NOMO-1 (cell line): Measurements from ENCODE around the gene SLC25A45.

Experiments
- DNase-seq, 2 experiments: peaks; one replicate each; lab custom pipeline; 2025; ENCODE audit not compliant: unreplicated experiment in 2 of 2; lab: John Stamatoyannopoulos, UW

SLC25A45 gene

GRCh38 chr11:65382033-65382803 lies at the start of gene SLC25A45:
SLC25A45 (minus strand) TSS chr11:65382646; CDS start chr11:65381951, 695 bp downstream.
- DNase-seq = peak; percentile 87 to 90

- peak in 1 of 2 experiments; percentile 45 for DNase-seq
Measured at GRCh38 chr11:65431451-65432099, 49.1 kb upstream of the SLC25A45 start.

- DNase-seq = peak in 1 of 2 experiments; percentile 42
Measured at GRCh38 chr11:65430406-65431217, 48.2 kb upstream of the SLC25A45 start.

GRCh38 chr11:65429724-65430405 lies 47.4 kb upstream of the SLC25A45 start:
- peak; percentile 39 to 76 for DNase-seq

GRCh38 chr11:65429068-65429681 lies 46.7 kb upstream of the SLC25A45 start:
- peak in 1 of 2 experiments; percentile 20 for DNase-seq

- DNase-seq = no peak
Measured at GRCh38 chr11:65428578-65429067, 46.2 kb upstream of the SLC25A45 start.

GRCh38 chr11:65427691-65428577 lies 45.5 kb upstream of the SLC25A45 start:
- no peak for DNase-seq

GRCh38 chr11:65426839-65427690 lies 44.6 kb upstream of the SLC25A45 start:
- DNase-seq = no peak

- peak; percentile 69 to 100 for DNase-seq
Measured at GRCh38 chr11:65425971-65426838, 43.8 kb upstream of the SLC25A45 start.

- peak; percentile 86 to 89 for DNase-seq
Measured at GRCh38 chr11:65425105-65425970, 42.9 kb upstream of the SLC25A45 start.

GRCh38 chr11:65424205-65425104 lies 42.0 kb upstream of the SLC25A45 start:
- DNase-seq = peak in 1 of 2 experiments; percentile 66

- no peak for DNase-seq
Measured at GRCh38 chr11:65423516-65424204, 41.2 kb upstream of the SLC25A45 start.

- DNase-seq = peak; percentile 76 to 91
Measured at GRCh38 chr11:65422633-65423515, 40.4 kb upstream of the SLC25A45 start, which contains the start of gene NEAT1. NEAT1 (plus strand) TSS chr11:65422798.
